T-helper 1 cell (primary cell): Measurements from ENCODE around the gene SCIN.
A peak's percentile ranks its signal among the peaks of the same experiment; 100 is the strongest.
"Not testable (repeated sequence)": the region's sequence is repeated elsewhere in the genome, so short reads cannot be mapped to it uniquely, and the experiment has no call there.

Source experiments
- DNase-seq, 5 donors: peaks; one replicate each; pipeline ENCODE4 v3.0.0-alpha.2; 2012 to 2020

Gene SCIN

GRCh38 chr7:12650080-12650479, 79.6 kb downstream of the SCIN start:
- no peak for DNase-seq

DNA sequence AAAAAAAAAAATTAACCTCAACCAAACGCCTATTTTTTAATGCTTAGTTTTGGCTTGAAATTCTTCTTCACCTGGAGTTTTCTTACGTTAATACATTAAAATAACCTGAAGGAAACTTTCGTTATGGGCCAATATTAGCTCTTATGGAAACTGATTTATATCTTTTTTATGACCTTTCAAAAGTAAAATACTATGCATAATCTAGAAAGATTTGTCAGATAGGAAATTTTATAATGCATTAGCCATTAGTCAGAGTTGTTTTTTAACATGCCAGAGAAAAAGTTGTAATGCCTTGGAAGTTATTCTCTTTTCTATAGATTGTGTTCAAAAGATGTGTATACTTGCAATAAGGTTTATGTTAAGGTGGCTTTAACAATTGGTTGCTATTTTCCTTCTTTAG, 82.6 kb downstream of the SCIN start:
- DNase-seq, result no peak

DNA sequence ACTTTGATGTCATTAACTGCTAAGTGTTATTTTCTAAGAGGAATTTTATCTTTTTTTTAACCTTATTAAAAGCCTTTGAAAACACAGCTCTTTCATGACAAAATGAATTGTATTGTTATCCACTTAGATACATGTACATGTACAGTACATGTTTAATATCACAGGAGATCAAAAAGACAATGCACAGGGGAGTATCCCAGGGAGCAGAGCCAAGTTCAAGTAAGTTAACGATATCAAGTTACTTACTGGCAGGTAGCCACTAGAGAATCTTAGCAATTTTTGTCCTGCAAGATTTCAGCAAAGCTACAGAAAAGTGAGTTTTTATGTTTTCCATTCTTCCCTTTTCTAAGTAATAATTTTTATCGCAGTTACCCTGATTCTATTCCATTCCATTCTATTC, 83.0 kb downstream of the SCIN start:
- DNase-seq, result no peak

- DNase-seq, result no peak
Observed at GRCh38 chr7:12655161-12655560, 84.6 kb downstream of the SCIN start.

- not testable (repeated sequence) for DNase-seq
Observed at GRCh38 chr7:12660423-12660822, 89.9 kb downstream of the SCIN start.

GRCh38 chr7:12660986-12661385, 90.5 kb downstream of the SCIN start:
- DNase-seq, result not testable (repeated sequence)

- DNase-seq, result no peak
Observed at GRCh38 chr7:12661581-12661980, 91.1 kb downstream of the SCIN start.

DNA sequence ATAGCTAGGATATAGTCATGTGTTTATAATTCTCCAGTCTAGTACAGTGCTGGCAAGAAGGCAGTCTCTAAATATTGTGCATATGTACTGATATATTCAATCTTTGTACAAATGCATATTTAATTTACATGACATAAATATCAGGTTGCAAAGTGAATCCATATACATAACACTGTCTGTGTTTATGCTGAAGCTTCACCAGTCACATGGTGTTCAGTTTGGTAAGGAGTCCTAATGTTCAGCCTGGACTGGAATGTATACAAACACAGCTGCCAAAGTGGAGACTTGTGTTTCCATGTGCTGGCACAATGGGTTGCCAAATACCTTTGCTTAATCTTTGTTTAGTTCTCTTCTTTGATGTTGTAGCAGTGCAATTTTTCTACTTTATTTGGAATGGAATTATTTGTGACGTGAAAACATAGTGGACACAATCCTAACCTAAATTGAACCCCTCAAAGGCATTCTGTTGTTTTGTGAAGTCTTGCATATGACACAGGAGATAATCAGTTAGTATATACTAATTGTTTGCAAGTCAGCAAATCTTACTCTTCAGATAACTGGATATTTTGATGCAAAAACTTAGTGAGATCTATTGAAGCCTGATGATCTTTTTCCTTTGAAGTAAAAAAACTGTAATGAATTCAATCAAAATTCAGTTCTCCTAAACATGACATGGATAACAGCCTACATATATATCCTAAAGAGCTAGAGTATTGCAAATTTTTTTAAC, 99.6 kb downstream of the SCIN start:
- no peak for DNase-seq

DNA sequence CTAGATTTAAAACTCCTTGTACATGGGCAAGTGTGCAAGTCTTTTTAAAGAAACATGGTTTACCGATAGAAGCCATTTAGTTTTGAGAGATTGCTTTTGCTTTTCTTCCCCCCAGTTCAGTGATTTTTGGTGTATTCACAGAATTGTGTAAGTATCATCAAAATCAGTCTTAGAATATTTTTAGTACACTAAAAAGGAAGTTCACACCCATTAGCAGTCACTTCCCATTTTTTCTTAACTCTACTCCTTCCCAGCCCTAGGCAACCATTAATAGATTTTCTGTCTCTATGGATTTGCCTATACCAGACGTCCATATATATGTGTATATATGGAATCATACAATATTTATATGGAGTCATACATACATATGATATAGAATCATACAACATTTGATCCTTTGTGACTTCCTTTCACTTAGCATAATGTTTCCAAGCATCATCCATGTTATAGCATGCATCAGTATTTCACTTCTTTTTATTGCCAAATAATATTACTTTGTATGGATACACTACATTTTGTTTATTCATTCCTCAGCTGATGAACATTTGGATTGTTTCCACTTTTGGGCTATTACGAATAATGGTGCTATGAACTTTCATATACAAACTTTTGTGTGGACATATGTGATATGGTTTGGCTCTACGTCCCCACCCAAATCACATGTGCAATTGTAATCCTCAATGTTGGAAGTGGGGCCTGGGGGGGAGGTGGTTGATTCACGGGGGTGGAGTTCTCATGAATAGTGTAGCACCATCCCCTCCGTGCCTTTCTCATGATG, 100.4 kb downstream of the SCIN start:
- DNase-seq, result no peak

DNA sequence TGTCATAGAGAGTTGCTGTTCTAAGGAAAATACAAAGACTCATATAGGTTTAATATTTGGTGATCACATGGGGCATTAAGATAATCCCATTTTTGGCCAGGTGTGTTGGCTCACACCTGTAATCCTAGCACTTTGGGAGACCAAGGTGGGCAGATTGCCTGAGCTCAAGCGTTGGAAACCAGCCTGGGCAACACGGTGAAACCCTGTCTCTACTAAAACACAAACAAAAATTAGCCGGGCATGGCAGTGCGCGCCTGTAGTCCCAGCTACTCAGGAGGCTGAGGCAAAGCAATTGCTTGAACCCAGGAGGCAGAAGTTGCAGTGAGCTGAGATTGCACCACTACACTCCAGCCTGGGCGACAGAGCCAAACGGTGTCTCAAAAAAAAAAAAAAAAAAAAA, 102.9 kb downstream of the SCIN start:
- DNase-seq, result not testable (repeated sequence)

DNA sequence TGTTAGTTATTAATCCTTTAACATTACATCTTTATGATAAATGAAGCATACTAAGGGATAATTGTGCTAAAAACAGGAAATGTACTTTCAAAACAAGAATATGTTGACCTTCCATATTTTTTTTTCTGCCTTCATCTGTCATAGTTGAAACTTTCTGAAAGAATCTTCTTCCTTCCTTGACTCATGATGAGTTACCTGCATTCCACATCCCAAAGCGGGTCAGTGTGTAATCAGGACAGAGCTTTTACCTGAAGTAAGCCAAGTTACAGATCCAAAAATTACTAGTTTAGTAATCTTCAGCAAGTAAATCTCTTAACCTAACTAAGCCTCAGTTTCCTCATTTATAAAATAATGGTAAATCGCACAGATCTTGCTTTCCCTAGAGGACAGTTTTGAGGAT, 103.5 kb downstream of the SCIN start:
- no peak for DNase-seq

- peak in 4 of 5 donors; percentile 20 to 67 (median 35) for DNase-seq
Observed at GRCh38 chr7:12674861-12675260, 104.3 kb downstream of the SCIN start.

DNA sequence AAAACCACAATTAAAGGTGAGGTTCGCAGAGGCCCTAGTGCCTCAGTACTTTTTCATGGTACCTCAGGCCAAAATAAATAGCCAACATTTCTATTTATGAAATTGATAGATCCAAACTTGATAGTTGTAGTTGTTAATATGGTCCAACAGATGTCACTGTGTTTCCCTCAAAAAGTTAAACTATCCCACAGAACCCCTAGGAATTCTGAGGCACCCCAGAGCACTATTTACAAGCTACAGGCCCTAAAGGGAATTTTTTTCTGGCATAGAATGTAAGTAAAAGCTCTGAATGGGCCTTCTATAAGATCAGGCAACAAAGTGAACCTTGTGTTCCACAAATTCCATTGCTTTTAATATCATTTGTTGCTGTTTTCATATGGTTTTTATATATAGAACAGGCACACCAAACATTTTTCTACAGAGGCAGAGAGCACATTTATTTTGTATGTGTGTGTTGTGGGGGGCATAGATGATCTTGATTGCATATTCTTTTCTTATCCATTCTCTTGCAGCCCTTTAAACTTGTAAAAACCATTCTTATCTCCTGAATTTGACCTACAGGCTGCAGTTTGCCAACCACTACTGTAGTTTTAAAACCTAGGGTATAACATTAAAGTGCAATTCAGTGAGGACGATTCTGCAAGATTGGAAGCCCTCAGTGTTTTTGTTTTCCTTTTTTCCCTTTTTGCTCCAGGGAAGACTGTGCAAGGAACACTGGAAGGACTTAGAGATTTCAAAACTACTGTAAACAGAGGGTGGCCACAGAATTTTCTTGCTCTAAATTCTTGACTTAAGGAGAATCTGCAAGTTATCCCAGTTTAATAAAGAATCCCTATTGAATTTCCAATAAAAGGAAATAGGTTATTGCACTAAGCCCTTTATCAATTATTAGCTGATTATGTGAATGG, 113.4 kb downstream of the SCIN start:
- DNase-seq, result no peak

DNA sequence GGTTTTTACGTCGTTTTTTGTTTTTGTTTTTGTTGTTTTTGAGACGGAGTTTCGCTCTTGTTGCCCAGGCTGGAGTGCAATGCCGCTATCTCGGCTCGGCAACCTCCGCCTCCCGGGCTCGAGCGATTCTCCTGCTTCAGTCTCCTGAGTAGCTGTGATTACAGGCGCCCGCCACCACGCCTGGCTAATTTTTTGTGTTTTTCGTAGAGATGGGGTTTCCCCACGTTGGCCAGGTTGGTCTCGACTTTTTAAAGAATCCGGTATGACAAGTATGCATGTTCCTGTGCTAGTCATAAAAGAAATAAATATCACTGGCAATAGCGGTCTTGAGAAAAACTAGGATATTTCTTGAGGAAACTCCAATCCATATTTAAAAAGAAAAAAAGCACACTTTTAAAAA, 114.2 kb downstream of the SCIN start:
- DNase-seq, result no peak

GRCh38 chr7:12685550-12685949, 115.0 kb downstream of the SCIN start:
- peak in 4 of 5 donors; percentile 8 to 40 (median 22) for DNase-seq

DNA sequence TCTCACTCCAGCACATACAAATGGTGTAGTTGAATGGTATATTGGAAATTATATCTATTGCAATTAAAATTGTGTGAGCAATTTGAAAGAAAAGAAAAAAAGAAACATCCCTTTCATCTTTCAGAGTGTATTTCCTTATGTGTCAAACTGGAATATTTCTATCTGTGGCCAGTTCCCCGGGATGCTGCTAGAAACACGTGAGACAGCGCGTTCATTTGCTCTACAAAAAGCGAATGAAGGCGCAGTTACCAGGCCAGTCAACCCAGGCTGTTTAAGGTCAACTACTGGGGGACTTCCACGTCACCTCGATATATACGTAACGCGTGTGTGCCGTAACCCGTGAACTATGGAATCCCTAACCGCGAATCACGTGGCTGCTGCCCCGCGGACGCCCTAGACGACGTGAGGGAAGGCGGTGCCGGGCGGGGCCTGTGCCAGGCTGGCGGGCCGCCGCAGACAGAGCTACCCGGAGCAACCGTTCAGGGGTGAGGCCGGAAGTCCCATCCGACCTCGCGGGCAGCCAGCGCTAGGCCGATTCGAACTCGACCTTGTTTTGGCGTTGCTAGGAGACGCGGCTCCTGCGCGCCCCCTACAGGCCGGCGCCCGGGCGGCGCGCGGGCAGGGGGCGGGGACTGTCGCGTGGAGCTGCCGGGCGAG, 115.8 kb downstream of the SCIN start:
- DNase-seq, result peak; percentile 94 to 98 (median 97)

GRCh38 chr7:12686891-12687717, 116.6 kb downstream of the SCIN start, which contains the start of gene ARL4A:
TSS of gene ARL4A (plus strand) at chr7:12687633. CDS start at chr7:12688255, 622 bp downstream.
- DNase-seq, result peak; percentile 78 to 93 (median 80)

DNA sequence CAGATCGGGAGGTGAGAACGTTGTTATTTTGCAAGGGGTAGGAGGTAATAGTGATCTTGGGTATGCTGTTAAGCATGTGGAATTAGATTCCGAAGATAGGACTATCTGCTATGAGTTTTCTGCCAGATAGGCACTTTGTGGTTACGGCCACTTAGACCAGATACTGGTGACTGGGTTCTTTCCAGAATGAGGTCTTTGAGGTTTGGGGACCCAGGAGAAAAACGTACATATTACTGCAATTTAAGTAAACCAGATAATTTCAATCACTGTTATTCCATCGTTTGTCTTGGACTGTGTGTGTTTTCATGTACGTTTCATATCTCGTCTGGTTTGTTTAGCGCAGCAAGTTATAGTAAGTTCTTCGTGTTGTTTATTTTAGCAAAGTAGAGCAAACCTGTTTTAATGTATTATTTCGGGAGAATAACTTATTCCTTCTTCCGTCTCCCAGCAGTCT, 117.2 kb downstream of the SCIN start:
- no peak for DNase-seq

DNA sequence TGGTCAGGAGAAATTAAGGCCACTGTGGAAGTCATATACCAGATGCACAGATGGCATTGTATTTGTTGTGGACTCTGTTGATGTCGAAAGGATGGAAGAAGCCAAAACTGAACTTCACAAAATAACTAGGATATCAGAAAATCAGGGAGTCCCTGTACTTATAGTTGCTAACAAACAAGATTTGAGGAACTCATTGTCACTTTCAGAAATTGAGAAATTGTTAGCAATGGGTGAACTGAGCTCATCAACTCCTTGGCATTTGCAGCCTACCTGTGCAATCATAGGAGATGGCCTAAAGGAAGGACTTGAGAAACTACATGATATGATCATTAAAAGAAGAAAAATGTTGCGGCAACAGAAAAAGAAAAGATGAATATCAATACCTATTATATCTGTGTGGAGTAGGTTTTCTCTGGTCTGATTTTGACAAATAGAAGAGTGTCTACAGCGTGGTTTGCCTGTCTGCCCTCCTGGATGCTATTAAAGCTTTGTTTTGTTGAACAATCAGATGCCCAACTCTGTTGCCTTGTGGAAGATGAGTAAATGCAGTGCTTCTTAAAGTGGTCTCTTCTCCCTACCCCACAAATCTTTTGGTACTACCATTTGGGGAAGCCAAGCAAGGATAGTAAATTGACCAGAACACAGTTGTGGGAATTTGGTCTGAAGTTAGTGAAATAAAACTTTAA, 118.1 kb downstream of the SCIN start:
- DNase-seq, result not testable (repeated sequence)

DNA sequence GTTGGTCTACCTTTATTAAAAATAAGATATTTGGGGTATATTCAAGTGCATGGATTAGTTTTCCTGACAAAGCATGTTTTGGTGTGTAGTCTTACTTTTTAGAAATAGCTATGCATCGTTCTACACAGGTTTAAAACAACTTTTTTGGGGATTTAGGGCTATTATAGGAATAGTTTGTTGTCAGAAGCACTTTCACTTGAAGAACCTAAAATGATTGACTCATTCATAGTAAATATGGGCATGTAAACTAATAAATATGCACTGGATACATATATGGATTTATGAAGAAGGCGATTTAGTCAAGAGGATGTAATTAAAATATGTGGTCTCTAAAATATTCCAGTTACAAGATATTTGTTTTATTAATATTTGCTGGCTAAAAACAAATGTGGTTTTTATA, 118.9 kb downstream of the SCIN start:
- DNase-seq, result no peak
